ENCODE data around the gene AOAH.

GRCh38 chr7:36746347-36746746, 22.1 kb upstream of the AOAH start:
- TF ChIP-seq CTCF (IDR thresholded peaks at IDR 0.05; ENCODE audit: borderline replicate concordance, extremely low read depth, low read length, poor library complexity, severe bottlenecking) (no peak), EZH2 (IDR thresholded peaks at IDR 0.05; ENCODE audit: borderline replicate concordance, low read depth, low read length, severe bottlenecking) (no peak)

All from DND-41 (cell line).